Right kidney (tissue), 1 donor: ENCODE measurements around the gene CPN1.

ENCODE experiments used
- DNase-seq: peaks from one replicate; pipeline ENCODE4 v3.0.0-alpha.2; 2016

Gene CPN1

GRCh38 chr10:99996671-99997648, 84.7 kb downstream of the CPN1 start:
- no peak for DNase-seq

GRCh38 chr10:99995713-99996112, 86.0 kb downstream of the CPN1 start:
- no peak for DNase-seq

GRCh38 chr10:99995269-99995668, 86.4 kb downstream of the CPN1 start:
- DNase-seq: no peak

DNA sequence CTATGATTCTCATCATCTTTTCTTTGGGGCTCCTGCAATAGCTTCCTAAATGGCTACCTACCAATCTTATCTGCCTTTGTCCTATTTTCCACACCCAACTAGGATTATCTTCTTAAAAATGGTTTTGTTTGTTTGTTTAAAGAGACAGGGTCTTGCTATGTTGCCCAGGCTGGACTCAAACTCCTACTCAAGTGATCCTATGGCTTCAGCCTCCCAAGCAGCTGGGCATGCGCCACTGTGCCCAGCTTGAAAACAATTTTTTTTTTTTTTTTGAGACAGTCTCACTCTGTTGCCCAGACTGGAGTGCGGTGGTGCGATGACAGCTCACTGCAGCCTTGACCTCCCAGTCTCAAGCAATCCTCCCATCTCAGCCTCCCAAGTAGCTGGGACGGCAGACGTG, 86.9 kb downstream of the CPN1 start:
- no peak for DNase-seq

- DNase-seq: no peak
Measured at GRCh38 chr10:99993701-99994689, 87.7 kb downstream of the CPN1 start.
